ENCODE data around the gene GAS2L2. TPM values are rescaled to one million over a fixed set of nuclear protein-coding genes. Genes with fewer than 3 reads are reported as not detected.

The GAS2L2 gene
- total and polyA plus RNA-seq, 2 of the 8 experiments (the other 6 are each of a cell fraction or from before 2014, with no cell fraction given), result 0.09 to 0.13 TPM

DNA sequence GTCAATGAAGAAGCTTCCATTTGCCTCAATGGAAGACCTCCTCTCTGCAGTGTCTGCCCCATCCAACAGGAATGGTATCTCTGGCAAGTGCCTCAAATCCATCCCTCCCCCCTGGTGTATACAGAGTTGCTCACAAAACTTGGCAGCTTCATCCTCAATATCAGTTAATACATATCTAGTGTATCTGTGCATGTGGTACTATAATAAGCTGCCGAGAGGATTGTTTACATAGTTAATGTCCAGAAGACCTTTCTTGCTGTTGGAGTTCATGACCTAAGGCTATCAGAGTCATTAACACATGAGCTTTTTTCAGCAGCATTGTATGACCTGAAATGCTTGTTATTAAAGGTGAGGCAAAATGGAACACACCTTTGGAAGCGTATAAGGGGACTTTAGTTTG lies 35.6 kb downstream of the GAS2L2 start (continued):
- TF ChIP-seq NANOG (IDR thresholded peaks at IDR 0.05; ENCODE audit: insufficient read depth, low read depth, low read length, poor library complexity, severe bottlenecking), result no peak
- no peak for TF ChIP-seq HDAC2 (IDR thresholded peaks at IDR 0.05; ENCODE audit: borderline replicate concordance in 1 of 2, low read depth in 2 of 2, low read length in 2 of 2)
- no peak for TF ChIP-seq TEAD4 (IDR thresholded peaks at IDR 0.05; ENCODE audit: low read depth, low read length)
- TF ChIP-seq CREB1 (IDR thresholded peaks at IDR 0.05), result no peak
- TF ChIP-seq EZH2 (IDR thresholded peaks at IDR 0.05; ENCODE audit: low read depth, low read length, severe bottlenecking), result no peak
